Activated CD8-positive, alpha-beta memory T cell treated with anti-CD3 and anti-CD28 coated beads, Interleukin-2, amount 50 U/mL, for 24 hours (primary cell): ENCODE data around the gene SMYD1.

Source experiments
- DNase-seq: peaks from one replicate; pipeline ENCODE4 v3.0.0-alpha.2; 2020; ENCODE audit errors: extremely low read depth

Gene SMYD1

GRCh38 chr2:88141952-88142351, 74.3 kb downstream of the SMYD1 start:
- no peak for DNase-seq

GRCh38 chr2:88144271-88144670, 76.6 kb downstream of the SMYD1 start:
- no peak for DNase-seq

GRCh38 chr2:88144914-88145497, 77.4 kb downstream of the SMYD1 start:
- DNase-seq = no peak

GRCh38 chr2:88146590-88146989, 79.0 kb downstream of the SMYD1 start:
- no peak for DNase-seq

- no peak for DNase-seq
Observed at GRCh38 chr2:88147145-88147544, 79.5 kb downstream of the SMYD1 start.

GRCh38 chr2:88148929-88149438, 81.4 kb downstream of the SMYD1 start:
- no peak for DNase-seq

- DNase-seq = no peak
Observed at GRCh38 chr2:88159481-88159880, 91.9 kb downstream of the SMYD1 start.

- DNase-seq = no peak
Observed at GRCh38 chr2:88159955-88160415, 92.4 kb downstream of the SMYD1 start.

GRCh38 chr2:88160517-88160916, 92.9 kb downstream of the SMYD1 start:
- DNase-seq = no peak

GRCh38 chr2:88161446-88162244, 94.0 kb downstream of the SMYD1 start:
- no peak for DNase-seq
